OCI-LY7 (cell line): ENCODE data around the gene GPR63. TPM values are rescaled to one million over a fixed set of nuclear protein-coding genes. Genes with fewer than 3 reads are reported as not detected.

Experiments used
- BruUV-seq: library from RNA; stranded (reverse); fragments of 400-500 nt; replicated peaks from 2 replicates; lab custom pipeline; 2021; lab: Mats Ljungman, UMichigan
- CTCF ChIA-PET: fragments of 300-600 bp; sonication (Branson Sonifier 250); formaldehyde crosslinking; loops from one replicate; lab custom pipeline; 2022; ENCODE audit warnings: antibody characterized with exemption; ENCODE audit not compliant: unreplicated experiment; lab: Charles Lee
- POLR2A ChIA-PET: fragments of 300-600 bp; sonication (Branson Sonifier 250); formaldehyde crosslinking; loops from one replicate; lab custom pipeline; 2022; ENCODE audit warnings: antibody characterized with exemption; lab: Charles Lee
- DNase-seq: peaks from one replicate; pipeline ENCODE4 v3.0.0-alpha.2; 2015; ENCODE audit warnings: low spot score
- H2AFZ ChIP-seq: fragments of 200-600 bp; sonication (generic), shearing (Covaris generic); 2 replicates; pipeline ENCODE4 v1.6.1; 2014; ENCODE audit warnings: mild to moderate bottlenecking, antibody characterized with exemption, low read length, moderate library complexity
- H3K27ac ChIP-seq: fragments of 200-600 bp; sonication (generic); 2 replicates; pipeline ENCODE4 v1.5.1; 2014; ENCODE audit warnings: mixed run types, low read depth, mild to moderate bottlenecking, moderate library complexity, low read length, inconsistent platforms; ENCODE audit not compliant: poor library complexity, severe bottlenecking
- H3K36me3 ChIP-seq: fragments of 200-600 bp; sonication (generic); 2 replicates; pipeline ENCODE4 v1.6.1; 2014; ENCODE audit warnings: mild to moderate bottlenecking, antibody characterized with exemption, low read length, moderate library complexity, mixed read lengths; ENCODE audit not compliant: insufficient read depth
- H3K4me1 ChIP-seq: fragments of 200-600 bp; sonication (generic); 2 replicates; pipeline ENCODE4 v1.5.1; 2014; ENCODE audit warnings: mild to moderate bottlenecking, low read length; ENCODE audit not compliant: insufficient read depth, poor library complexity, severe bottlenecking
- H3K4me2 ChIP-seq: fragments of 200-600 bp; sonication (generic); 2 replicates; pipeline ENCODE4 v1.6.1; 2014; ENCODE audit warnings: mild to moderate bottlenecking, low read length
- H3K4me3 ChIP-seq: fragments of 200-600 bp; sonication (generic); 2 replicates; pipeline ENCODE4 v1.5.1; 2014; ENCODE audit warnings: mild to moderate bottlenecking, low read depth, low read length; ENCODE audit not compliant: poor library complexity, severe bottlenecking
- H3K79me2 ChIP-seq: fragments of 200-600 bp; sonication (generic); 2 replicates; pipeline ENCODE4 v1.6.1; 2016; ENCODE audit warnings: low read depth, mild to moderate bottlenecking, low read length, moderate library complexity, mixed read lengths; ENCODE audit not compliant: insufficient read depth
- H3K9me2 ChIP-seq: fragments of 200-600 bp; sonication (generic); 2 replicates; pipeline ENCODE4 v1.6.1; 2016; ENCODE audit warnings: mild to moderate bottlenecking, low read length, mixed read lengths; ENCODE audit not compliant: insufficient read depth
- H3K9me3 ChIP-seq: fragments of 200-600 bp; sonication (generic); 2 replicates; pipeline ENCODE4 v1.6.1; 2014; ENCODE audit warnings: mild to moderate bottlenecking, mixed run types, low read length, mixed read lengths
- H4K20me1 ChIP-seq: fragments of 200-600 bp; sonication (generic); 2 replicates; pipeline ENCODE4 v1.6.1; 2014; ENCODE audit warnings: mild to moderate bottlenecking, antibody characterized with exemption, low read length, moderate library complexity, mixed read lengths; ENCODE audit not compliant: insufficient read depth
- EZH2phosphoT487 ChIP-seq: fragments of 200-600 bp; sonication (generic); IDR thresholded peaks from 2 replicates; pipeline ENCODE4 v1.6.1; 2018; ENCODE audit warnings: low read depth, borderline replicate concordance, mild to moderate bottlenecking, mixed run types, antibody characterized with exemption, low read length, moderate library complexity, mixed read lengths
- intact Hi-C: fragments of 100-400 bp; cut with micrococcal nuclease; formaldehyde crosslinking; loops from one replicate; pipeline ENCODE4 v1.10.0; 2022; ENCODE audit not compliant: unreplicated experiment
- total RNA-seq, 2 experiments: library from RNA; depleted of rRNA in 1 of 2; stranded (reverse); fragments of >200 nt in 1 of 2; shearing (Covaris generic) in 1 of 2; gene quantifications; 2 replicates each; pipeline ENCODE4 v1.2.3, GENCODE V29; 2014 to 2022
- TF ChIP-seq, protein P1 (sequence below): fragments of 200-600 bp; sonication (generic); conservative IDR thresholded peaks from 2 replicates; pipeline ENCODE4 v1.5.1; 2014; ENCODE audit warnings: mild to moderate bottlenecking, antibody characterized with exemption, low read length, moderate library complexity, mixed read lengths

Gene GPR63
- total RNA-seq, 2 experiments from 2014 or later: 1.0 to 1.6 TPM

DNA sequence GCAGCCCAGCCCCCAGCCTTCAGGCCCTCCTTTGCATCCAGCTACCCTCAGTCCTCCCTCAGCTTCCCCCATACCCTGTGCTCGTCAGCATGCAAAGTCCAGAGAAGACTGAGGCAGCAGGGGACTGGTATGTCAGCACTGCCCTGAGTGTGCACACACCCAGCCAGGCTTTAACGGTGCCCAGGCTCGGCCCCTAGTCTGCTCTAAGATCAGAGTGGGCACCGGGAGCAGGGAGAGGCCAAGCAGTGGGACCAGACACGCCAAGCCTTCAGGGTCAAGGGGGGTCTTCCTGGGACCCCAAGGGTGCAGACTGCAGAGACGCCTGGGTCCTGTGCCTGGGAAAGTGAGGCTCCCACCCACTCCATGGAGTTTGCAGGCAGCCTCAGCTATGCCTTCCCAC lies 74.7 kb downstream of the GPR63 start:
- Histone ChIP-seq H3K9me3 (no peaks in the 10 kb centered on the region), H3K27ac (no peak overlapping the region), H2AFZ (no peak overlapping the region), H3K79me2 (no peaks in the 10 kb centered on the region), H3K4me1 (no peaks in the 10 kb centered on the region), H3K4me3 (no peak overlapping the region), H3K9me2 (no peaks in the 10 kb centered on the region), H3K36me3 (no peaks in the 10 kb centered on the region), H4K20me1 (no peaks in the 10 kb centered on the region), H3K4me2 (no peak overlapping the region)
- BruUV-seq: no TSS peak
- ChIA-PET POLR2A (interaction anchor here (0.5 to 1.4 kb wide), 5 partner anchors 9 to 366 kb away, joined by 3 to 4 read pairs (median 3); no protein-coding TSS in a partner anchor), CTCF (no interaction called here)
- TF ChIP-seq, protein P1, sequence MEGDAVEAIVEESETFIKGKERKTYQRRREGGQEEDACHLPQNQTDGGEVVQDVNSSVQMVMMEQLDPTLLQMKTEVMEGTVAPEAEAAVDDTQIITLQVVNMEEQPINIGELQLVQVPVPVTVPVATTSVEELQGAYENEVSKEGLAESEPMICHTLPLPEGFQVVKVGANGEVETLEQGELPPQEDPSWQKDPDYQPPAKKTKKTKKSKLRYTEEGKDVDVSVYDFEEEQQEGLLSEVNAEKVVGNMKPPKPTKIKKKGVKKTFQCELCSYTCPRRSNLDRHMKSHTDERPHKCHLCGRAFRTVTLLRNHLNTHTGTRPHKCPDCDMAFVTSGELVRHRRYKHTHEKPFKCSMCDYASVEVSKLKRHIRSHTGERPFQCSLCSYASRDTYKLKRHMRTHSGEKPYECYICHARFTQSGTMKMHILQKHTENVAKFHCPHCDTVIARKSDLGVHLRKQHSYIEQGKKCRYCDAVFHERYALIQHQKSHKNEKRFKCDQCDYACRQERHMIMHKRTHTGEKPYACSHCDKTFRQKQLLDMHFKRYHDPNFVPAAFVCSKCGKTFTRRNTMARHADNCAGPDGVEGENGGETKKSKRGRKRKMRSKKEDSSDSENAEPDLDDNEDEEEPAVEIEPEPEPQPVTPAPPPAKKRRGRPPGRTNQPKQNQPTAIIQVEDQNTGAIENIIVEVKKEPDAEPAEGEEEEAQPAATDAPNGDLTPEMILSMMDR: no peak
- no peak for TF ChIP-seq EZH2phosphoT487
- DNase-seq: no peak
- intact Hi-C loops: no loop called here

DNA sequence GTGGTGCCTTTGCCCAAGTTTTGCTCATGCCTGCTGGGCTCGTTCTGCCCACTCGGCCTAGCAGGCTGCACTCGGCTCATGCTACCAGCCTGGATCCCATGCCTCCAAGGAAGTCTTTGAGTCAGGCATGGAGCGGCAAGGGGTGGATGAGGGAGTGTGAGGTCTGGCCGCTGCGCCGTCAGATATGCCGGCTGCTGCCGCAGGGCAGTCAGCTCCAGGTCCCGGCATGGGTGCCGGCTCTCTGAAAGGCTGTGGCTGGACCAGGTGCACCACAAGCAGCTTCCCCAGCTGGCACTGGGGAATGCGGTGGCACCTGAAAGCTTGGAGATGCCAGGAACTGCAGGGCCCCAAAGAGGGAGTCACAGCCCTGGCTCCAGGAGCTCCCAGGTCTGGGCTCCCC lies 75.5 kb downstream of the GPR63 start:
- intact Hi-C loops: loop anchor here (2.0 kb wide), 1 partner anchor 135 kb away; no protein-coding TSS in a partner anchor
- Histone ChIP-seq H3K4me3 (no peak overlapping the region), H3K27ac (no peak overlapping the region), H3K9me2 (no peaks in the 10 kb centered on the region), H3K79me2 (no peaks in the 10 kb centered on the region), H2AFZ (no peak overlapping the region), H3K4me1 (no peaks in the 10 kb centered on the region), H3K4me2 (no peak overlapping the region), H3K36me3 (no peaks in the 10 kb centered on the region), H3K9me3 (no peaks in the 10 kb centered on the region), H4K20me1 (no peaks in the 10 kb centered on the region)
- ChIA-PET CTCF (no interaction called here), POLR2A (interaction anchor here (0.6 to 1.0 kb wide), 2 partner anchors 10 to 294 kb away, joined by 3 read pairs; no protein-coding TSS in a partner anchor)
- BruUV-seq: no TSS peak
- TF ChIP-seq EZH2phosphoT487: no peak
- TF ChIP-seq, protein P1: no peak
- DNase-seq: no peak

DNA sequence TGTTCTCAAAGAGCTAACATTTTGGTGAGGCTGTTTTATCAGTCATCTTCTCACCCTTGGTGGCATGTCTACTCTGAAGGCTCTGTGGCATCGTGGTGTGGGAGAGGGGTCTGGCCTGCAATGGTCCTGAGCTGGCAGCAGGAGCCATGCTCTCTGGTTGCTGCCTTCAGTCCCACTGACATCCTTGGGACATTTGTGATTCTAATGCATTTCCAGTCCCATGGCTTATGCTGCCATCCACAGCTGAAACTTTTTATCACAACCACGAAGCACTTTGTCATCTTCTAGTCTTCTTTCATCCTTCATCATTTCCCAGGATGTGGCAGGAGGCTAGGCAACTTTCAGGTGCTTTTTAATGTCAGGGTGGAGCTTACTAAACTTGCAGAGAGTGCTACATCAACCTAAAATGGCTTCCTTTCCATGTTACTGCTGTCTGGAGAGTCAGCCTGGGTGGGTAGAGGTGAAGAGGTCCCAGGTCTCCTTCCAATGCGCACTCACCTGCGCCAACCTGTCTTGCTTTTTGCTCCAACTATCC lies 77.1 kb downstream of the GPR63 start:
- no peak for TF ChIP-seq EZH2phosphoT487
- TF ChIP-seq, protein P1: peak; percentile 44; the same call in 1 of the 2 replicates
- ChIA-PET CTCF (no interaction called here), POLR2A (interaction anchor here (0.6 to 2.2 kb wide), 7 partner anchors 11 to 413 kb away, joined by 3 to 11 read pairs (median 3); no protein-coding TSS in a partner anchor)
- no peak overlapping the region for H3K27ac ChIP-seq
- H3K79me2 ChIP-seq: no peaks in the 10 kb centered on the region
- intact Hi-C loops: loop anchor here (1.0 to 2.0 kb wide), 2 partner anchors 133 to 299 kb away; no protein-coding TSS in a partner anchor
- no peak overlapping the region for H3K4me2 ChIP-seq
- H3K9me3 ChIP-seq: no peaks in the 10 kb centered on the region
- BruUV-seq: no TSS peak
- no peaks in the 10 kb centered on the region for H4K20me1 ChIP-seq
- H3K9me2 ChIP-seq: no peaks in the 10 kb centered on the region
- no peak overlapping the region for H3K4me3 ChIP-seq
- no peak overlapping the region for H2AFZ ChIP-seq
- DNase-seq: peak; percentile 4
- H3K4me1 ChIP-seq: no peaks in the 10 kb centered on the region
- H3K36me3 ChIP-seq: no peaks in the 10 kb centered on the region
